Nephron (organoid): ENCODE results near the gene ATP9B.

Source experiments
- H3K27ac Mint-ChIP-seq, 3 experiments: 2 replicates each; pipeline ENCODE4 v1.8.0; 2020; ENCODE audit warnings: mixed read lengths in 3 of 3, mild to moderate bottlenecking in 2 of 3, moderate library complexity in 1 of 3
- H3K27me3 Mint-ChIP-seq: 2 replicates; pipeline ENCODE4 v1.8.0; 2021; ENCODE audit warnings: low read depth, mild to moderate bottlenecking, moderate library complexity, mixed read lengths
- H3K36me3 Mint-ChIP-seq: 2 replicates; pipeline ENCODE4 v1.8.0; 2020; ENCODE audit warnings: low read depth, mixed read lengths
- H3K4me1 Mint-ChIP-seq: 2 replicates; pipeline ENCODE4 v1.8.0; 2020; ENCODE audit warnings: mixed read lengths
- H3K4me3 Mint-ChIP-seq, 3 experiments: 2 replicates each; pipeline ENCODE4 v1.8.0; 2020; ENCODE audit warnings: mild to moderate bottlenecking in 3 of 3, mixed read lengths in 3 of 3, moderate library complexity in 2 of 3
- H3K9me3 Mint-ChIP-seq: 2 replicates; pipeline ENCODE4 v1.8.0; 2020; ENCODE audit warnings: mixed read lengths
- TF ChIP-seq, protein P1 (sequence below), 3 experiments: fragments of 200-600 bp; sonication (generic); IDR thresholded peaks; one replicate each; pipeline ENCODE4 v1.5.0; 2021; ENCODE audit warnings: antibody characterized with exemption in 3 of 3; ENCODE audit not compliant: unreplicated experiment in 3 of 3

Gene ATP9B

DNA sequence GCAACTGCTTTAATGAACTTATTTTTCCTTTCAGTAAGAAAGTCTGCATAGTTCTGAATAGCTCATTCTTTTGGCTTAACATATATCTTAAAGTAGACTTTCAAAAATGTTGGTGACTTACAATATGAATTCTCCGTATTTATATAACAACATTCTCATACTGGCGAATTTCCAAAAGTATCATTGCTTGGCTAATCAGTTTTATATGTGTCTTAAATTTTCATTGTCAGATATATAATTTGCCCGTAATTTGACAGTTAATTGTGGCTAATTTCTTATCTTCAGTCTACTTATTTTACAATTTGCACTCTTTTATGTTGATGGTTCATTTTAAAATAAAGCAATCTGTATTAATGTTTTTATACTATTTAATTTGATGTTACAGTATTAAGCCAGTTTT lies 144.9 kb downstream of the ATP9B start:
- no peaks in the 10 kb centered on the region for H3K9me3 Mint-ChIP-seq
- no peaks in the 10 kb centered on the region for H3K27me3 Mint-ChIP-seq
- H3K27ac Mint-ChIP-seq = no peak overlapping the region
- TF ChIP-seq, protein P1, sequence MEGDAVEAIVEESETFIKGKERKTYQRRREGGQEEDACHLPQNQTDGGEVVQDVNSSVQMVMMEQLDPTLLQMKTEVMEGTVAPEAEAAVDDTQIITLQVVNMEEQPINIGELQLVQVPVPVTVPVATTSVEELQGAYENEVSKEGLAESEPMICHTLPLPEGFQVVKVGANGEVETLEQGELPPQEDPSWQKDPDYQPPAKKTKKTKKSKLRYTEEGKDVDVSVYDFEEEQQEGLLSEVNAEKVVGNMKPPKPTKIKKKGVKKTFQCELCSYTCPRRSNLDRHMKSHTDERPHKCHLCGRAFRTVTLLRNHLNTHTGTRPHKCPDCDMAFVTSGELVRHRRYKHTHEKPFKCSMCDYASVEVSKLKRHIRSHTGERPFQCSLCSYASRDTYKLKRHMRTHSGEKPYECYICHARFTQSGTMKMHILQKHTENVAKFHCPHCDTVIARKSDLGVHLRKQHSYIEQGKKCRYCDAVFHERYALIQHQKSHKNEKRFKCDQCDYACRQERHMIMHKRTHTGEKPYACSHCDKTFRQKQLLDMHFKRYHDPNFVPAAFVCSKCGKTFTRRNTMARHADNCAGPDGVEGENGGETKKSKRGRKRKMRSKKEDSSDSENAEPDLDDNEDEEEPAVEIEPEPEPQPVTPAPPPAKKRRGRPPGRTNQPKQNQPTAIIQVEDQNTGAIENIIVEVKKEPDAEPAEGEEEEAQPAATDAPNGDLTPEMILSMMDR (IDR thresholded peaks at IDR 0.05; ENCODE audit: unreplicated experiment in 3 of 3) = no peak
- no peaks in the 10 kb centered on the region for H3K4me1 Mint-ChIP-seq
- no peak overlapping the region for H3K4me3 Mint-ChIP-seq
- peaks cover 18% of the 10 kb centered on the region for H3K36me3 Mint-ChIP-seq

GRCh38 chr18:79216176-79216575 lies 147.0 kb downstream of the ATP9B start:
- Mint-ChIP-seq H3K9me3 (no peaks in the 10 kb centered on the region), H3K27me3 (no peaks in the 10 kb centered on the region), H3K4me1 (no peaks in the 10 kb centered on the region), H3K4me3 (no peak overlapping the region), H3K27ac (no peak overlapping the region), H3K36me3 (peaks cover 26% of the 10 kb centered on the region)
- TF ChIP-seq, protein P1 (IDR thresholded peaks at IDR 0.05; ENCODE audit: unreplicated experiment in 3 of 3) = no peak

DNA sequence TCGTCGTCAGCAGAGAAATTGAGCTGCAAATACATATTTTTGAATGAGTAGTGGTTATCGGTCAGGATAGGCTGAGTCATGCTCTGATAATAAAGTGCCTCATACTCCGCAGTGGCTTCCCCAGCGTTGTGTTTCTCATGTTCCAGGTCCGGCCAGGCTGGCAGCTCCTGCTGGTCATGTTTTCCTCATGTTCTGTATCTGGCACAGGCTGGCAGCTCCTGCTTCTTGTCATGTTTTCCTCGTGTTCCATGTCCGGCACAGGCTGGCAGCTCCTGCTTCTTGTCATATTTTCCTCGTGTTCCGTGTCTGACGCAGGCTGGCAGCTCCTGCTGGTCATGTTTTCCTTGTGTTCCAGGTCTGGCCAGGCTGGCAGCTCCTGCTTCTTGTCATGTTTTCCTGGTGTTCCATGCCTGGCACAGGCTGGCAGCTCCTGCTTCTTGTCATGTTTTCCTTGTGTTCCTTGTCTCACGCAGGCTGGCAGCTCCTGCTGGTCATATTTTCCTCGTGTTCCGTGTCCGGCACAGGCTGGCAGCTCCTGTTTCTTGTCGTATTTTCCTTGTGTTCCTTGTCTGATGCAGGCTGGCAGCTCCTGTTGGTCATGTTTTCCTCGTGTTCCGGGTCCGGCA lies 148.9 kb downstream of the ATP9B start:
- Mint-ChIP-seq H3K27ac (no peak overlapping the region), H3K4me1 (no peaks in the 10 kb centered on the region), H3K36me3 (peaks cover 29% of the 10 kb centered on the region), H3K27me3 (no peaks in the 10 kb centered on the region), H3K9me3 (no peaks in the 10 kb centered on the region), H3K4me3 (no peak overlapping the region)
- TF ChIP-seq, protein P1 (IDR thresholded peaks at IDR 0.05; ENCODE audit: unreplicated experiment in 3 of 3) = no peak

DNA sequence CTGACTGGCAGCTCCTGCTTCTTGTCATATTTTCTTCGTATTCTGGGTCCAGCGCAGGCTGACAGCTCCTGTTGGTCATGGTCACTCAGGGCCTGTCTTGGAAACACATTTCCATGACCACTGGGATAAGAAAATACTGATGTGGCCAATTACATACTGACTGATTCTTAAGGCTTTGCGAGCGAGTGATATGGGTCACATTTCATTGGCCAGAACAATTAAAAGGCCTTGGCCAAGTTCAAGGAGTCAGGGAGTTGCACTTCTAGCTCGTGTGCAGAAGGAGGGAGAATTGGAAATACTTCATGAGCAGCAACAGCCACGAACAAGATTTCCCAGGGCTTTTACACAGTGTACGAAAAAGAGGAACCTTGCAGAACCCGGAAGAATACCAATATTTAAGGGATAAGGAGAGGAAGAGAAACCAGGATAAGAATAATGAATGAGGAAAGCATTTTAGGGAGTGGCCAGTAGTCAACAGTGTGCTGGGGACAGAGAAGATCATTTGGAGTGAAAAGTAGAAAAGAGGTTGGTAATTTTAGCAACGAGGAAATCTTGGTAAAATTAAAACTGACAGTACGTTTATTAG lies 149.5 kb downstream of the ATP9B start:
- Mint-ChIP-seq H3K4me3 (no peak overlapping the region), H3K36me3 (peaks cover 29% of the 10 kb centered on the region), H3K27me3 (no peaks in the 10 kb centered on the region), H3K9me3 (no peaks in the 10 kb centered on the region), H3K4me1 (no peaks in the 10 kb centered on the region), H3K27ac (peak overlapping the region in 1 of 3 experiments; percentile 44)
- TF ChIP-seq, protein P1 (IDR thresholded peaks at IDR 0.05; ENCODE audit: unreplicated experiment in 3 of 3) = no peak

DNA sequence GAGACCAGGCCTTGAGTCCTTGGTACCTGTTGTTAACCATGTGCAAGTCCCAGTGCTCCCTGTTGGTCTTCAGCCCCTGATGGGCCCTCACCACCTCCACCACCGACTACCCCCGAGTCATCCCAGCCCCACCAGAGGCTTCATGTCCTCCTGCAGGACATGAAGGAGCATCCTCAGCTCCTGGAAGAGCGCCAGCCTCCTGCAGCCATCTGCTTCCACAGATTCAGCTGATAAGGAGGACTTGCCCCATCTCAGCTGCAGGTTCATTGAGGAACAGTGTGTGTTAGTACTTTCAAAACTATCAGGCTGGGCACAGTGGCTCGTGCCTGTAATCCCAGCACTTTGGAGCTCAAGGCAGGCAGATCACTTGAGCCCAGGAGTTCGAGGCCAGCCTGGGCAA lies 151.9 kb downstream of the ATP9B start:
- peaks cover 30% of the 10 kb centered on the region for H3K36me3 Mint-ChIP-seq
- H3K27ac Mint-ChIP-seq = no peak overlapping the region
- H3K4me1 Mint-ChIP-seq = no peaks in the 10 kb centered on the region
- TF ChIP-seq, protein P1 (IDR thresholded peaks at IDR 0.05; ENCODE audit: unreplicated experiment in 3 of 3) = no peak
- H3K27me3 Mint-ChIP-seq = no peaks in the 10 kb centered on the region
- no peaks in the 10 kb centered on the region for H3K9me3 Mint-ChIP-seq
- H3K4me3 Mint-ChIP-seq = no peak overlapping the region

DNA sequence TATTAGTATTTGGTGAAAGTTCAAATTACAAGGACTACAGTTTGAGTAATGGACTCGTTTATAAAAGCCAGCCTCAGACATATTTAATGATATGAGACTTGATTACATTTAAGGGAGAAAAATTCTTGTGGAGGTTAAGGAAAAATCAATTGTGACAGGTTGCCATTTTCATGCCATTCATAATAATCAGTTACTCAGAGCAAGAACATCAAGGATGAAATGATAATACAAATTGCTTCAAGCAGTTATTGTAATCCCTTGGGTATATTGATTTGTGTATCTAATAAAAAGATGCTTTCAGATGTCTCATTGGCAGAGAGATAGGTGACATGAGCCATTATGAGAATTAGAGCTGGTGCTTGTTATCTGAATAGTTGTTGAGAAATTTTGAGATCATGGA lies 153.6 kb downstream of the ATP9B start:
- Mint-ChIP-seq H3K4me3 (no peak overlapping the region), H3K27me3 (no peaks in the 10 kb centered on the region), H3K9me3 (no peaks in the 10 kb centered on the region), H3K36me3 (peaks cover 31% of the 10 kb centered on the region), H3K4me1 (no peaks in the 10 kb centered on the region), H3K27ac (no peak overlapping the region)
- TF ChIP-seq, protein P1 (IDR thresholded peaks at IDR 0.05; ENCODE audit: unreplicated experiment in 3 of 3) = no peak
